A673 (cell line): ENCODE measurements around the gene ACACA. TPM values are rescaled to one million over a fixed set of nuclear protein-coding genes. Genes with fewer than 3 reads are reported as not detected.

ENCODE experiments used
- BruUV-seq: library from RNA; stranded (reverse); fragments of 400-500 nt; replicated peaks from 2 replicates; lab custom pipeline; 2021; lab: Mats Ljungman, UMichigan
- CTCF ChIA-PET: fragments of 300-600 bp; sonication (Branson Sonifier 250); formaldehyde crosslinking; loops from one replicate; lab custom pipeline; 2022; ENCODE audit warnings: antibody characterized with exemption; lab: Charles Lee
- POLR2A ChIA-PET: fragments of 300-600 bp; sonication (Branson Sonifier 250); formaldehyde crosslinking; loops from one replicate; lab custom pipeline; 2022; ENCODE audit warnings: antibody characterized with exemption; ENCODE audit not compliant: low non-redundant PET; lab: Charles Lee
- DNase-seq: peaks from one replicate; pipeline ENCODE4 v3.0.0-alpha.2; 2015; ENCODE audit warnings: low spot score
- H3K27ac ChIP-seq: fragments of 200-600 bp; sonication (generic); 2 replicates; pipeline ENCODE4 v1.5.1; 2016; ENCODE audit warnings: mixed run types, low read depth, mild to moderate bottlenecking, mixed read lengths, antibody characterized with exemption, low read length; ENCODE audit not compliant: poor library complexity, severe bottlenecking
- H3K27me3 ChIP-seq: fragments of 200-600 bp; sonication (generic); replicated peaks from 2 replicates; pipeline ENCODE4 v1.6.1; 2017; ENCODE audit warnings: mixed run types, low read depth, mild to moderate bottlenecking, mixed read lengths, antibody characterized with exemption, low read length; ENCODE audit not compliant: insufficient read depth, poor library complexity
- H3K36me3 ChIP-seq: fragments of 200-600 bp; sonication (generic); 2 replicates; pipeline ENCODE4 v1.6.1; 2016; ENCODE audit warnings: mixed run types, mild to moderate bottlenecking, mixed read lengths, antibody characterized with exemption, low read length; ENCODE audit not compliant: insufficient read depth, poor library complexity, severe bottlenecking
- H3K4me1 ChIP-seq: fragments of 200-600 bp; sonication (generic); 2 replicates; pipeline ENCODE4 v1.6.1; 2017; ENCODE audit warnings: mixed run types, mild to moderate bottlenecking, mixed read lengths, antibody characterized with exemption, low read length; ENCODE audit not compliant: insufficient read depth, poor library complexity, severe bottlenecking
- H3K4me3 ChIP-seq: fragments of 200-600 bp; sonication (generic); 2 replicates; pipeline ENCODE4 v1.5.1; 2016; ENCODE audit warnings: low read depth, mixed run types, mild to moderate bottlenecking, mixed read lengths, low read length; ENCODE audit not compliant: poor library complexity, severe bottlenecking
- H3K9me3 ChIP-seq: fragments of 200-600 bp; sonication (generic); 2 replicates; pipeline ENCODE4 v1.6.1; 2016; ENCODE audit warnings: mixed run types, low read depth, mild to moderate bottlenecking, mixed read lengths, antibody characterized with exemption, low read length; ENCODE audit not compliant: poor library complexity, severe bottlenecking
- CTCF ChIP-seq: fragments of 300-800, 200-600 bp; sonication (generic); conservative IDR thresholded peaks from 2 replicates; pipeline ENCODE4 v1.5.1; 2017; ENCODE audit warnings: low read depth, mild to moderate bottlenecking, antibody characterized with exemption, low read length, moderate library complexity, mixed read lengths
- EZH2 ChIP-seq: fragments of 200-600 bp; sonication (generic); IDR thresholded peaks from 2 replicates; pipeline ENCODE4 v1.6.1; 2017; ENCODE audit warnings: borderline replicate concordance, low read depth, mild to moderate bottlenecking, mixed read lengths, antibody characterized with exemption, low read length; ENCODE audit not compliant: poor library complexity, severe bottlenecking
- intact Hi-C: fragments of 100-400 bp; cut with micrococcal nuclease; formaldehyde crosslinking; loops from one replicate; pipeline ENCODE4 v1.10.0; 2022; ENCODE audit not compliant: unreplicated experiment
- total RNA-seq: library from RNA; stranded (reverse); gene quantifications from 2 replicates; pipeline ENCODE4 v1.2.3, GENCODE V29; 2021

Gene ACACA
- total RNA-seq, 1 experiment from 2014 or later: 68.3 TPM

GRCh38 chr17:37259030-37259735 lies 147.5 kb downstream of the ACACA start:
- no peak for DNase-seq
- no peaks in the 10 kb centered on the region for H3K9me3 ChIP-seq
- ChIA-PET POLR2A (no interaction called here), CTCF (no interaction called here)
- H3K4me1 ChIP-seq: no peaks in the 10 kb centered on the region
- intact Hi-C loops: no loop called here
- H3K27ac ChIP-seq: no peak overlapping the region
- BruUV-seq: no TSS peak
- TF ChIP-seq CTCF (no peak), EZH2 (no peak)
- H3K27me3 ChIP-seq: no peaks in the 10 kb centered on the region
- H3K36me3 ChIP-seq: peaks cover 17% of the 10 kb centered on the region
- no peak overlapping the region for H3K4me3 ChIP-seq

- no peaks in the 10 kb centered on the region for H3K4me1 ChIP-seq
- TF ChIP-seq EZH2 (no peak), CTCF (no peak)
- no peak overlapping the region for H3K4me3 ChIP-seq
- no peak for DNase-seq
- ChIA-PET CTCF (no interaction called here), POLR2A (no interaction called here)
- BruUV-seq: no TSS peak
- no peak overlapping the region for H3K27ac ChIP-seq
- no peaks in the 10 kb centered on the region for H3K9me3 ChIP-seq
- intact Hi-C loops: no loop called here
- peaks cover 11% of the 10 kb centered on the region for H3K36me3 ChIP-seq
- no peaks in the 10 kb centered on the region for H3K27me3 ChIP-seq
Measured at GRCh38 chr17:37256627-37257026, 150.0 kb downstream of the ACACA start.

GRCh38 chr17:37255432-37255831 lies 151.2 kb downstream of the ACACA start:
- Histone ChIP-seq H3K36me3 (peaks cover 13% of the 10 kb centered on the region), H3K27ac (no peak overlapping the region), H3K4me1 (no peaks in the 10 kb centered on the region), H3K27me3 (no peaks in the 10 kb centered on the region), H3K4me3 (no peak overlapping the region), H3K9me3 (no peaks in the 10 kb centered on the region)
- CTCF ChIA-PET: no interaction called here
- no peak for DNase-seq
- POLR2A ChIA-PET: no interaction called here
- intact Hi-C loops: no loop called here
- no TSS peak for BruUV-seq
- TF ChIP-seq CTCF (no peak), EZH2 (no peak)
